Endothelial cell of umbilical vein (primary cell): ENCODE measurements around the gene SESTD1. TPM values are rescaled to one million over a fixed set of nuclear protein-coding genes. Genes with fewer than 3 reads are reported as not detected.

Source experiments
- BruUV-seq: library from RNA; stranded (reverse); fragments of 400-500 nt; replicated peaks from 2 replicates; lab custom pipeline; 2021; lab: Mats Ljungman, UMichigan
- CTCF ChIA-PET: fragments of 300-600, 350-600 bp; sonication (Branson Sonifier 250); formaldehyde crosslinking; loops from one replicate; lab custom pipeline; 2021; ENCODE audit warnings: antibody characterized with exemption, inconsistent platforms; lab: Charles Lee
- POLR2A ChIA-PET: fragments of 300-600, 350-600 bp; sonication (Branson Sonifier 250); formaldehyde crosslinking; loops from one replicate; lab custom pipeline; 2021; ENCODE audit warnings: antibody characterized with exemption, inconsistent platforms; lab: Charles Lee
- DNase-seq: peaks from one replicate; pipeline ENCODE4 v3.0.0-alpha.2; 2011; ENCODE audit warnings: low read depth, low spot score
- FAIRE-seq: peaks from 2 replicates; lab custom pipeline; 2011; peaks lifted over from hg19 to GRCh38; lab: Jason Lieb, UNC
- H2AFZ ChIP-seq: 2 replicates; pipeline ENCODE4 v1.6.0; 2012; ENCODE audit warnings: low read depth, low read length, control low read depth, inconsistent platforms
- H3K27ac ChIP-seq: 2 replicates; pipeline ENCODE4 v1.5.1; 2011; ENCODE audit warnings: low read depth, mild to moderate bottlenecking, control low read depth, low read length, moderate library complexity; ENCODE audit not compliant: insufficient read depth
- H3K27me3 ChIP-seq, 2 experiments: 2 replicates each; pipeline versions ENCODE4 v1.6.0 to v1.6.1; 2011; ENCODE audit warnings: low read length in 2 of 2, mixed read lengths in 1 of 2; ENCODE audit not compliant: control insufficient read depth in 2 of 2, insufficient read depth in 2 of 2
- H3K36me3 ChIP-seq, 2 experiments: 2 replicates in 1 of 2; 3 replicates in 1 of 2; pipeline ENCODE4 v1.5.1; 2011; ENCODE audit warnings: low read length in 2 of 2, mild to moderate bottlenecking in 1 of 2, moderate library complexity in 1 of 2; ENCODE audit not compliant: control insufficient read depth in 2 of 2, insufficient read depth in 2 of 2; ENCODE audit errors: extremely low read depth in 1 of 2
- H3K4me1 ChIP-seq: 3 replicates; pipeline ENCODE4 v1.5.1; 2011; ENCODE audit warnings: mild to moderate bottlenecking, low read length; ENCODE audit not compliant: control insufficient read depth, insufficient read depth; ENCODE audit errors: extremely low read depth
- H3K4me2 ChIP-seq: 2 replicates; pipeline ENCODE4 v1.6.1; 2011; ENCODE audit warnings: low read length, control low read depth, mixed read lengths; ENCODE audit not compliant: insufficient read depth
- H3K4me3 ChIP-seq, 3 experiments: fragments of 200-600 bp in 1 of 3; sonication (generic), shearing (Covaris generic) in 1 of 3; replicated peaks in 1 of 3; 2 replicates each; pipeline ENCODE4 v1.5.1; 2011 to 2016; ENCODE audit warnings: control low read depth in 3 of 3, low read length in 3 of 3, mild to moderate bottlenecking in 2 of 3, inconsistent platforms in 1 of 3, low read depth in 1 of 3, moderate library complexity in 1 of 3; ENCODE audit not compliant: insufficient read depth in 1 of 3
- H3K79me2 ChIP-seq: 2 replicates; pipeline ENCODE4 v1.6.0; 2012; ENCODE audit warnings: low read length, inconsistent platforms; ENCODE audit not compliant: control insufficient read depth, insufficient read depth
- H3K9ac ChIP-seq: replicated peaks from 2 replicates; pipeline ENCODE3; 2011; ENCODE audit warnings: low read length, control low read depth; ENCODE audit not compliant: insufficient read depth; ENCODE audit errors: extremely low read depth
- H3K9me1 ChIP-seq: replicated peaks from 3 replicates; pipeline ENCODE4 v1.6.0; 2011; ENCODE audit warnings: mild to moderate bottlenecking, low read length; ENCODE audit not compliant: control insufficient read depth, insufficient read depth; ENCODE audit errors: extremely low read depth
- H3K9me3 ChIP-seq: replicated peaks from 2 replicates; pipeline ENCODE4 v1.5.1; 2012; ENCODE audit warnings: low read length, inconsistent platforms; ENCODE audit not compliant: control insufficient read depth, insufficient read depth
- H4K20me1 ChIP-seq: replicated peaks from 2 replicates; pipeline ENCODE3; 2011; ENCODE audit warnings: mild to moderate bottlenecking, low read length; ENCODE audit not compliant: control insufficient read depth, insufficient read depth; ENCODE audit errors: extremely low read depth
- EZH2 ChIP-seq: IDR thresholded peaks from 2 replicates; pipeline ENCODE4 v1.6.1; 2012; ENCODE audit warnings: borderline replicate concordance, low read depth, mild to moderate bottlenecking, moderate library complexity, low read length, inconsistent platforms; ENCODE audit not compliant: severe bottlenecking
- FOS ChIP-seq: IDR thresholded peaks from 2 replicates; pipeline ENCODE4 v1.6.1; 2011; ENCODE audit warnings: mild to moderate bottlenecking, low read length, moderate library complexity, borderline replicate concordance; ENCODE audit not compliant: insufficient read depth
- GATA2 ChIP-seq: IDR thresholded peaks from 2 replicates; pipeline ENCODE4 v1.7.0; 2011; ENCODE audit warnings: low read depth, mild to moderate bottlenecking, moderate library complexity, mixed read lengths, low read length; ENCODE audit not compliant: insufficient read length, insufficient read depth
- JUN ChIP-seq: IDR thresholded peaks from 2 replicates; pipeline ENCODE4 v1.6.1; 2011; ENCODE audit warnings: borderline replicate concordance, low read depth; ENCODE audit not compliant: insufficient read length, insufficient read depth
- MAX ChIP-seq: IDR thresholded peaks from 2 replicates; pipeline ENCODE4 v1.6.1; 2011; ENCODE audit not compliant: insufficient read depth, insufficient read length
- MYC ChIP-seq: IDR thresholded peaks from one replicate; pipeline ENCODE4 v1.6.1; 2011; ENCODE audit warnings: mild to moderate bottlenecking, low read depth, low read length
- POLR2A ChIP-seq: IDR thresholded peaks from 2 replicates; pipeline ENCODE4 v1.6.1; 2012; ENCODE audit warnings: low read depth, mild to moderate bottlenecking, control low read depth, low read length
- POLR2AphosphoS5 ChIP-seq: IDR thresholded peaks from 2 replicates; pipeline ENCODE4 v1.6.1; 2012; ENCODE audit warnings: low read depth, mild to moderate bottlenecking, control low read depth, low read length, moderate library complexity; ENCODE audit not compliant: insufficient read depth
- dilution Hi-C: fragments of 300-500 bp; cut with MboI; formaldehyde crosslinking; loops from one replicate; pipeline ENCODE4 v1.15.0; 2019; ENCODE audit warnings: low sequenced_read_pairs; ENCODE audit not compliant: extremely low pct_ligation_motif_present
- intact Hi-C: fragments of 100-400 bp; cut with micrococcal nuclease; formaldehyde crosslinking; loops from one replicate; pipeline ENCODE4 v1.10.0; 2022
- polyA plus RNA-seq, 4 experiments: library from polyadenylated mRNA; depleted of rRNA in 3 of 4; stranded (reverse) in 3 of 4; unstranded in 1 of 4; fragments of >200 nt; gene quantifications; 2 replicates each; pipeline versions ENCODE4 v1.2.1 to v1.2.3, GENCODE V29; 2011 to 2012; ENCODE audit warnings: missing spikeins in 1 of 4
- total RNA-seq: library from RNA; stranded (reverse); gene quantifications from 2 replicates; pipeline ENCODE4 v1.2.3, GENCODE V29; 2021
- TF ChIP-seq, protein P1 (sequence below), 2 donors: IDR thresholded peaks; 1 replicate in 1 of 2; 2 replicates in 1 of 2; pipeline ENCODE4 v1.5.1; 2011; ENCODE audit warnings: low read length in 2 of 2, mild to moderate bottlenecking in 2 of 2, moderate library complexity in 2 of 2, control low read depth in 1 of 2, inconsistent platforms in 1 of 2, low read depth in 1 of 2; ENCODE audit not compliant: insufficient read depth in 1 of 2; ENCODE audit errors: extremely low read depth in 1 of 2

SESTD1 gene
- total and polyA plus RNA-seq, 2 donors (not counting 3 experiments of a cell fraction or from before 2014, with no cell fraction given), result 9.8 to 72.4 TPM

DNA sequence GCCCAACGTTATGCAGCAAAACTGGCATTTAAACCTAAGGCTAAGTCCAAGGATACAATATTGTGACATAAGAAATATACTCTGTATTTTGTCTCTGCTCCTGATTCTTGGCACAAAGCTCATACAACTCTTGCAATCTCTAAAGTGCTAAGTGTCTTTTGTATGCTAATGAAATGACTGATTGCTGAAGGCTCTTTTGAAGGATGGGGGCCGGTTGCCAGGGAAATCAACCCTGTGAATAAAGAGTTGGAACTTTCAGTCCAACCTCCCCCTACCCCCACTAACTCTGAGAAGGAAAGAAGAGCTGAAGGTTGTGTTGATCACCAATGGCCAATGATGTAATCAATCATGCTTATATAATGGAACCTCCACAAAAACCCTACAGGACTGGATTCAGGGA, 40.3 kb downstream of the SESTD1 start:
- intact Hi-C loops (no loop called here), dilution Hi-C loops (no loop called here)
- FAIRE-seq, result no peak
- Histone ChIP-seq H3K4me3 (no peak overlapping the region), H3K4me1 (no peaks in the 10 kb centered on the region), H3K9ac (no peak overlapping the region), H3K79me2 (peaks cover 43% of the 10 kb centered on the region), H3K36me3 (no peaks in the 10 kb centered on the region), H2AFZ (no peak overlapping the region), H3K27ac (no peak overlapping the region), H3K9me3 (no peaks in the 10 kb centered on the region), H4K20me1 (peaks cover 4% of the 10 kb centered on the region), H3K27me3 (no peaks in the 10 kb centered on the region), H3K4me2 (no peak overlapping the region), H3K9me1 (no peaks in the 10 kb centered on the region)
- no TSS peak for BruUV-seq
- no peak for TF ChIP-seq POLR2A
- TF ChIP-seq POLR2AphosphoS5, result no peak
- no peak for TF ChIP-seq MYC
- TF ChIP-seq JUN, result no peak
- TF ChIP-seq FOS, result no peak
- TF ChIP-seq, protein P1, sequence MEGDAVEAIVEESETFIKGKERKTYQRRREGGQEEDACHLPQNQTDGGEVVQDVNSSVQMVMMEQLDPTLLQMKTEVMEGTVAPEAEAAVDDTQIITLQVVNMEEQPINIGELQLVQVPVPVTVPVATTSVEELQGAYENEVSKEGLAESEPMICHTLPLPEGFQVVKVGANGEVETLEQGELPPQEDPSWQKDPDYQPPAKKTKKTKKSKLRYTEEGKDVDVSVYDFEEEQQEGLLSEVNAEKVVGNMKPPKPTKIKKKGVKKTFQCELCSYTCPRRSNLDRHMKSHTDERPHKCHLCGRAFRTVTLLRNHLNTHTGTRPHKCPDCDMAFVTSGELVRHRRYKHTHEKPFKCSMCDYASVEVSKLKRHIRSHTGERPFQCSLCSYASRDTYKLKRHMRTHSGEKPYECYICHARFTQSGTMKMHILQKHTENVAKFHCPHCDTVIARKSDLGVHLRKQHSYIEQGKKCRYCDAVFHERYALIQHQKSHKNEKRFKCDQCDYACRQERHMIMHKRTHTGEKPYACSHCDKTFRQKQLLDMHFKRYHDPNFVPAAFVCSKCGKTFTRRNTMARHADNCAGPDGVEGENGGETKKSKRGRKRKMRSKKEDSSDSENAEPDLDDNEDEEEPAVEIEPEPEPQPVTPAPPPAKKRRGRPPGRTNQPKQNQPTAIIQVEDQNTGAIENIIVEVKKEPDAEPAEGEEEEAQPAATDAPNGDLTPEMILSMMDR (IDR thresholded peaks at IDR 0.05; ENCODE audit: extremely low read depth in 1 of 2, insufficient read depth in 1 of 2, low read depth in 1 of 2, low read length in 2 of 2), result no peak
- TF ChIP-seq MAX, result no peak
- TF ChIP-seq EZH2, result no peak
- no peak for TF ChIP-seq GATA2
- DNase-seq, result no peak
- ChIA-PET POLR2A (no interaction called here), CTCF (no interaction called here)
